Subcutaneous abdominal adipose tissue (tissue), 5 donors: ENCODE data around the gene FRMPD4.

Experiments
- H3K27ac ChIP-seq: one replicate; pipeline ENCODE4 v1.7.0; 2013; ENCODE audit warnings: low read depth, mild to moderate bottlenecking, inconsistent platforms, low read length, moderate library complexity
- H3K27me3 ChIP-seq, 5 donors: one replicate each; pipeline ENCODE4 v1.7.0; 2013; ENCODE audit warnings: low read length in 5 of 5, inconsistent platforms in 1 of 5; ENCODE audit not compliant: control insufficient read depth in 5 of 5, insufficient read depth in 4 of 5
- H3K36me3 ChIP-seq, 5 donors: one replicate each; pipeline ENCODE4 v1.7.0; 2013; ENCODE audit warnings: low read length in 5 of 5; ENCODE audit not compliant: control insufficient read depth in 5 of 5, insufficient read depth in 5 of 5
- H3K4me1 ChIP-seq, 5 donors: one replicate each; pipeline ENCODE4 v1.7.0; 2013; ENCODE audit warnings: low read length in 5 of 5, mild to moderate bottlenecking in 3 of 5, moderate library complexity in 1 of 5; ENCODE audit not compliant: control insufficient read depth in 5 of 5, insufficient read depth in 5 of 5
- H3K4me3 ChIP-seq, 5 donors: one replicate each; pipeline ENCODE4 v1.7.0; 2013; ENCODE audit warnings: low read length in 5 of 5, low read depth in 1 of 5
- H3K9ac ChIP-seq, 5 donors: one replicate each; pipeline ENCODE4 v1.7.0; 2013; ENCODE audit warnings: low read length in 5 of 5, mild to moderate bottlenecking in 4 of 5, moderate library complexity in 3 of 5
- H3K9me3 ChIP-seq, 5 donors: one replicate each; pipeline ENCODE4 v1.7.0; 2013; ENCODE audit warnings: low read length in 5 of 5; ENCODE audit not compliant: control insufficient read depth in 5 of 5
- donor health status: healthy.
- donor health status: healthy.
- donor health status: healthy.
- donor health status: healthy.
- donor health status: healthy.

Gene FRMPD4

GRCh38 chrX:12615061-12615460, 476.8 kb downstream of the FRMPD4 start:
- Histone ChIP-seq H3K27ac (no peak overlapping the region), H3K27me3 (peaks cover 0 to 10% (median 8%) of the 10 kb centered on the region in 5 donors), H3K4me3 (no peak overlapping the region), H3K9ac (no peak overlapping the region), H3K9me3 (peaks cover 2 to 6% (median 3%) of the 10 kb centered on the region in 5 donors), H3K36me3 (no peaks in the 10 kb centered on the region), H3K4me1 (no peaks in the 10 kb centered on the region)

DNA sequence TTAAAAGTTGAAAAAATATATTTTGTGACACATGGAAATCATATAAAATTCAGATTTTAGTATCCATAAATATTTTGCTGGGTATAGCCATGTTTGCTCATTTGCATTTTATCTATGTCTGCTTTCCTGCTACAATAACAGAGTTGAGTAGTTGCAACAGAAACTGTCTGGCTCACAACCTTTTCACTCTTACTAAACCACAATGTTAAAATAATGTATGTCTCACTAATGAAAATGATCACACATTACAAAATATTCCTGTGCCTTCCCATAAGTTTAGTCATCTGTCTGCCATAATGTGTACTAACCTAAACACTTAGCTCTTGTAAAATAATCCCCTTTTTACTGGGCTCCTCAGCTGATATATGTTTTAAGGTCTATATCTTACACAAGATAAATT, 479.0 kb downstream of the FRMPD4 start:
- no peak overlapping the region for H3K9ac ChIP-seq
- H3K27me3 ChIP-seq, result peaks cover 0 to 10% (median 8%) of the 10 kb centered on the region in 5 donors
- no peaks in the 10 kb centered on the region for H3K36me3 ChIP-seq
- H3K4me1 ChIP-seq, result no peaks in the 10 kb centered on the region
- peaks cover 3 to 11% (median 4%) of the 10 kb centered on the region in 5 donors for H3K9me3 ChIP-seq
- H3K27ac ChIP-seq, result no peak overlapping the region
- H3K4me3 ChIP-seq, result no peak overlapping the region

- Histone ChIP-seq H3K27ac (no peak overlapping the region), H3K9me3 (peaks cover 0 to 7% (median 0%) of the 10 kb centered on the region in 5 donors), H3K27me3 (peaks cover 0 to 5% (median 3%) of the 10 kb centered on the region in 5 donors), H3K36me3 (no peaks in the 10 kb centered on the region), H3K9ac (no peak overlapping the region), H3K4me3 (no peak overlapping the region), H3K4me1 (no peaks in the 10 kb centered on the region)
Observed at GRCh38 chrX:12647230-12647629, 509.0 kb downstream of the FRMPD4 start.

DNA sequence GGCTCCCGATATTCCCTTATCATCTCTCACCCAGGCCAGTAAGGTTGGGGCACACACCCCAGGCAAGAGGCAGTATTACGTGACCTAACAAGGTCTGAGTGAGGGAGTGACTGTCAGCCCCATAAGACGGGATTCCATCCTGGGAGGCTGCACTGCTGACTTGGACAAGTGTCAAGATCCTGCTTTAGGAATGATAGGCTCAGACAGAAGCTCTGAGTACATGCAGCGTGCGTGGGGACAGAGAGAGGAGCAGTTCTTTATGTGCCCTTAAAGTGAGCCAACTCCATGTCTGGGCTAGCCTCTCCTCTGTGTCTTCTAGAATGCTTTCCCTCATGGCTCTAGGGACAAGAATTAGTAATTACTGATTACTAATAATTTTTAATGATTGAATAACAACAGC, 510.7 kb downstream of the FRMPD4 start:
- Histone ChIP-seq H3K9me3 (peaks cover 0 to 7% (median 0%) of the 10 kb centered on the region in 5 donors), H3K27me3 (peaks cover 0 to 4% (median 0%) of the 10 kb centered on the region in 5 donors), H3K4me3 (no peak overlapping the region), H3K27ac (no peak overlapping the region), H3K9ac (no peak overlapping the region), H3K4me1 (no peaks in the 10 kb centered on the region), H3K36me3 (no peaks in the 10 kb centered on the region)

DNA sequence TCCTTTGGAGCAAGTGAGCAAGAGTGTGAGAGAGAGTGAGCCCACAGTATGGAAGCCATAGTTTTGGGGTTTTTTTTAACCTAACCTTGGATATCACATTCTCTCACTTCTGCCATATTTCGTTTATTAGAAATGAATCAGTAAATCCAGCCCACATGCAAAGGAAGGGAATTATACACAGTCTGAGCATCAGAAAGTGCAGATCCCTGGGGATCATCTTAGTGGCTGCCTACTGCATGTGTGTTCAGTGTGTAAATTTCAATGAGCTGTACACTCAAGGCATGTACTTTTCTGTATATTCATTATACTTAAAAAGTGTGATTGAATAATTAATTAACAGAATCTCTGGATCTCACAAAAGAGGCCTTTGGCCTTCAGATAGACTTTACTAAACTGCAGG, 519.2 kb downstream of the FRMPD4 start:
- no peak overlapping the region for H3K4me3 ChIP-seq
- H3K27me3 ChIP-seq, result peaks cover 0 to 4% (median 0%) of the 10 kb centered on the region in 5 donors
- H3K4me1 ChIP-seq, result no peaks in the 10 kb centered on the region
- no peak overlapping the region for H3K9ac ChIP-seq
- no peak overlapping the region for H3K27ac ChIP-seq
- H3K36me3 ChIP-seq, result no peaks in the 10 kb centered on the region
- H3K9me3 ChIP-seq, result peaks cover 0 to 2% (median 0%) of the 10 kb centered on the region in 5 donors

DNA sequence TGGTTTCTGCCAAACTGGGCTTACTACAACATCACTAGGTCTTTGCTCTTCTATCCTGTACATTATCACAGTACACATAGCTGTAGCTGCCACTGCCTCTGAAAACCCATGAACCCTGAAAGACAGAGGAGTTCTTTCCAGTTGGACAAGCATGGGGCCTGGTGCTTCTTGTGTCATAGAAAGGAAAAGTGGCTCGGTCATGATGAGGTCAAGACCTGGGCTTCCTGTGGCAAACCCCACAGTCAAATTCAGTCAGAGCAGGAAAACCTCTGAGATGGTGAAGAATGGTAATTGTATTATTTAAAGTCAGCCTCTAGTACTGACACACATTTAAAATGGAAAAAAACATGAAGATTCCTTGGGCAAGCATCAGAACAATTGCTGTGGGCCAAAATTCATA, 519.6 kb downstream of the FRMPD4 start:
- no peak overlapping the region for H3K4me3 ChIP-seq
- H3K27me3 ChIP-seq, result peaks cover 0 to 4% (median 0%) of the 10 kb centered on the region in 5 donors
- H3K4me1 ChIP-seq, result no peaks in the 10 kb centered on the region
- no peak overlapping the region for H3K27ac ChIP-seq
- H3K36me3 ChIP-seq, result no peaks in the 10 kb centered on the region
- peaks cover 0 to 4% (median 0%) of the 10 kb centered on the region in 5 donors for H3K9me3 ChIP-seq
- H3K9ac ChIP-seq, result no peak overlapping the region

GRCh38 chrX:12661464-12661863, 523.2 kb downstream of the FRMPD4 start:
- H3K9ac ChIP-seq, result no peak overlapping the region
- H3K9me3 ChIP-seq, result peaks cover 0 to 7% (median 0%) of the 10 kb centered on the region in 5 donors
- no peak overlapping the region for H3K27ac ChIP-seq
- H3K36me3 ChIP-seq, result no peaks in the 10 kb centered on the region
- H3K27me3 ChIP-seq, result peaks cover 0 to 3% (median 0%) of the 10 kb centered on the region in 5 donors
- H3K4me1 ChIP-seq, result no peaks in the 10 kb centered on the region
- H3K4me3 ChIP-seq, result no peak overlapping the region

GRCh38 chrX:12672367-12673106, 534.3 kb downstream of the FRMPD4 start:
- no peak overlapping the region for H3K4me3 ChIP-seq
- no peaks in the 10 kb centered on the region for H3K36me3 ChIP-seq
- peaks cover 3 to 9% (median 8%) of the 10 kb centered on the region in 5 donors for H3K9me3 ChIP-seq
- H3K27me3 ChIP-seq, result peaks cover 0 to 8% (median 0%) of the 10 kb centered on the region in 5 donors
- H3K4me1 ChIP-seq, result no peaks in the 10 kb centered on the region
- H3K27ac ChIP-seq, result no peak overlapping the region
- H3K9ac ChIP-seq, result no peak overlapping the region

- Histone ChIP-seq H3K27me3 (peaks cover 0 to 8% (median 0%) of the 10 kb centered on the region in 5 donors), H3K36me3 (no peaks in the 10 kb centered on the region), H3K27ac (no peak overlapping the region), H3K4me3 (no peak overlapping the region), H3K4me1 (no peaks in the 10 kb centered on the region), H3K9me3 (peaks cover 3 to 9% (median 8%) of the 10 kb centered on the region in 5 donors), H3K9ac (no peak overlapping the region)
Observed at GRCh38 chrX:12673487-12673886, 535.2 kb downstream of the FRMPD4 start.

- Histone ChIP-seq H3K36me3 (no peaks in the 10 kb centered on the region), H3K27me3 (peaks cover 0 to 5% (median 4%) of the 10 kb centered on the region in 5 donors), H3K4me3 (no peak overlapping the region), H3K4me1 (no peaks in the 10 kb centered on the region), H3K9me3 (peaks cover 0 to 5% (median 3%) of the 10 kb centered on the region in 5 donors), H3K27ac (no peak overlapping the region), H3K9ac (no peak overlapping the region)
Observed at GRCh38 chrX:12679522-12679921, 541.2 kb downstream of the FRMPD4 start.
